DOHH2 (cell line): Measurements from ENCODE around the gene ASIC1.

Experiments
- H3F3A ChIP-seq: fragments of 200-600 bp; sonication (generic), shearing (Covaris generic); 2 replicates; pipeline ENCODE4 v1.6.0; 2016; ENCODE audit warnings: antibody characterized with exemption, mild to moderate bottlenecking; ENCODE audit not compliant: control insufficient read depth, insufficient read depth
- H3K27ac ChIP-seq: fragments of 200-600 bp; sonication (generic); 2 replicates; pipeline ENCODE4 v1.5.1; 2014; ENCODE audit warnings: low read depth, mild to moderate bottlenecking, low read length, moderate library complexity
- H3K27me3 ChIP-seq: fragments of 200-600 bp; sonication (generic); 2 replicates; pipeline ENCODE4 v1.6.1; 2014; ENCODE audit warnings: mild to moderate bottlenecking, low read length, mixed read lengths; ENCODE audit not compliant: control insufficient read depth
- H3K36me3 ChIP-seq: fragments of 200-600 bp; sonication (generic); 2 replicates; pipeline ENCODE4 v1.6.1; 2014; ENCODE audit warnings: mild to moderate bottlenecking, low read length, moderate library complexity, mixed read lengths; ENCODE audit not compliant: control insufficient read depth
- H3K4me1 ChIP-seq: fragments of 200-600 bp; sonication (generic); 2 replicates; pipeline ENCODE4 v1.6.1; 2014; ENCODE audit warnings: mild to moderate bottlenecking, low read length, mixed read lengths; ENCODE audit not compliant: control insufficient read depth
- H3K4me2 ChIP-seq: fragments of 200-600 bp; sonication (generic); 2 replicates; pipeline ENCODE4 v1.6.0; 2014; ENCODE audit warnings: mild to moderate bottlenecking, low read length, moderate library complexity
- H3K4me3 ChIP-seq: fragments of 200-600 bp; sonication (generic); 2 replicates; pipeline ENCODE4 v1.5.1; 2014; ENCODE audit warnings: mild to moderate bottlenecking, low read length, mixed read lengths
- H3K79me2 ChIP-seq: fragments of 200-600 bp; sonication (generic); 2 replicates; pipeline ENCODE4 v1.6.1; 2014; ENCODE audit warnings: mild to moderate bottlenecking, low read length, mixed read lengths; ENCODE audit not compliant: control insufficient read depth
- H3K9me2 ChIP-seq: fragments of 200-600 bp; sonication (generic); replicated peaks from 2 replicates; pipeline ENCODE4 v1.6.1; 2014; ENCODE audit warnings: mild to moderate bottlenecking, low read length, mixed read lengths; ENCODE audit not compliant: control insufficient read depth
- H3K9me3 ChIP-seq: fragments of 200-600 bp; sonication (generic); 2 replicates; pipeline ENCODE4 v1.6.1; 2014; ENCODE audit warnings: antibody characterized with exemption, low read length, mixed read lengths; ENCODE audit not compliant: control insufficient read depth, insufficient read depth
- H4K20me1 ChIP-seq: fragments of 200-600 bp; sonication (generic); 2 replicates; pipeline ENCODE4 v1.6.0; 2014; ENCODE audit warnings: low read depth, mild to moderate bottlenecking, antibody characterized with exemption, low read length, moderate library complexity; ENCODE audit not compliant: control insufficient read depth, insufficient read depth
- EZH2phosphoT487 ChIP-seq: fragments of 200-600 bp; sonication (generic); IDR thresholded peaks from 2 replicates; pipeline ENCODE4 v1.6.1; 2017; ENCODE audit warnings: borderline replicate concordance, mild to moderate bottlenecking, antibody characterized with exemption, low read length, moderate library complexity, mixed read lengths
- TF ChIP-seq, protein P1 (sequence below): fragments of 200-600 bp; sonication (generic); IDR thresholded peaks from one replicate; pipeline ENCODE4 v1.5.1; 2014; ENCODE audit warnings: antibody characterized with exemption, mild to moderate bottlenecking, low read depth, low read length; ENCODE audit not compliant: poor library complexity, severe bottlenecking

ASIC1 gene

GRCh38 chr12:50057000-50057841 lies at the start of gene ASIC1:
ASIC1 (plus strand) TSS chr12:50057596; CDS start chr12:50058767, 1,171 bp downstream.
- no peak within 1 kb of the TSS for H3K27ac ChIP-seq
- H3K79me2 ChIP-seq, result no peaks in the 10 kb centered on the region
- peak within 1 kb of the TSS; percentile 71 for H3K4me2 ChIP-seq
- H3K27me3 ChIP-seq, result peaks cover 68% of the 10 kb centered on the region
- H3F3A ChIP-seq, result no peaks in the 10 kb centered on the region
- 0 out of 2 replicates have a peak, but pooled peaks cover 4% of the 10 kb centered on the region for H4K20me1 ChIP-seq
- TF ChIP-seq, protein P1, sequence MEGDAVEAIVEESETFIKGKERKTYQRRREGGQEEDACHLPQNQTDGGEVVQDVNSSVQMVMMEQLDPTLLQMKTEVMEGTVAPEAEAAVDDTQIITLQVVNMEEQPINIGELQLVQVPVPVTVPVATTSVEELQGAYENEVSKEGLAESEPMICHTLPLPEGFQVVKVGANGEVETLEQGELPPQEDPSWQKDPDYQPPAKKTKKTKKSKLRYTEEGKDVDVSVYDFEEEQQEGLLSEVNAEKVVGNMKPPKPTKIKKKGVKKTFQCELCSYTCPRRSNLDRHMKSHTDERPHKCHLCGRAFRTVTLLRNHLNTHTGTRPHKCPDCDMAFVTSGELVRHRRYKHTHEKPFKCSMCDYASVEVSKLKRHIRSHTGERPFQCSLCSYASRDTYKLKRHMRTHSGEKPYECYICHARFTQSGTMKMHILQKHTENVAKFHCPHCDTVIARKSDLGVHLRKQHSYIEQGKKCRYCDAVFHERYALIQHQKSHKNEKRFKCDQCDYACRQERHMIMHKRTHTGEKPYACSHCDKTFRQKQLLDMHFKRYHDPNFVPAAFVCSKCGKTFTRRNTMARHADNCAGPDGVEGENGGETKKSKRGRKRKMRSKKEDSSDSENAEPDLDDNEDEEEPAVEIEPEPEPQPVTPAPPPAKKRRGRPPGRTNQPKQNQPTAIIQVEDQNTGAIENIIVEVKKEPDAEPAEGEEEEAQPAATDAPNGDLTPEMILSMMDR, result no peak
- peak; percentile 78; the same call in 1 of the 2 replicates for TF ChIP-seq EZH2phosphoT487
- H3K4me3 ChIP-seq, result peak within 1 kb of the TSS; percentile 70
- H3K4me1 ChIP-seq, result peaks cover 36% of the 10 kb centered on the region
- no peaks in the 10 kb centered on the region for H3K9me3 ChIP-seq
- no peaks in the 10 kb centered on the region for H3K36me3 ChIP-seq
- H3K9me2 ChIP-seq, result no peaks in the 10 kb centered on the region

DNA sequence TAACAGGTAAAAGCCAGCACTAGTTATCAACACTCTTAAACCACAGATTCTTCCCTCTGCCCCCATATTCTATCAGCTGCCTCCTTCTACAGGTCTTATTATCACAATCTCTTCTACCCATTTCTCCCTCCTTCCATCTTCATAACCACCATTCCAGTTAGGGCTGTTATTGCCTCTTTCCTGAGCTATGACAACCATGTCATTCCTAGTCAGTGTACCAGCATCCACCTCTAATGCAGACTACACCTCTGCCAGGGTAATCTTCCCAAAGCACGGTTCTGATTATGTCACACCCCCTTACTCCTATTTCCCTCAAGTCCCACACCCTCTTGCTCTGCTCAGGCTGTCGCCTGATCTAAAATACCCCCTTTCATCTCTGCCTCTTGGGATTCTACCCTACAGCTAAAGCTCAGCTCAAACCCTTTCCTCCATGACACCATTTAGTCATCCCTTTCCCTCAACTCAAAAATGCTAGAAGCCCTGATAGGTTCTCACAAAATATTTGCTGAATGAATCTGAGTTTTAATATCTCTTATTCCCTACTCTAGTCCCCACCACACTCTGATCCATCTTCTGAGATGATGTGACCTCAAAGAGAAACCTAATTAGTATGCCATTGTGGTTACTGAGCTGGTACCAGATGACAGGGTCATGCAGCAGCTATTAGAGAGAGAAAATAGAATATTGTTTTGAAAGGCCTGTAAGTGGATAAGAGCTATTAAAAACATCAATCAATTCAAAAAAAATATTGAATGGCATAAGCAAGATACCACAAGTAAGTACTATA lies 43.8 kb upstream of the ASIC1 start:
- H3K27me3 ChIP-seq, result no peaks in the 10 kb centered on the region
- H3K4me3 ChIP-seq, result no peak overlapping the region
- no peak for TF ChIP-seq EZH2phosphoT487
- TF ChIP-seq, protein P1, result no peak
- no peaks in the 10 kb centered on the region for H3K9me3 ChIP-seq
- H3F3A ChIP-seq, result peaks cover 5% of the 10 kb centered on the region; the same call in 1 of the 2 replicates
- H3K4me2 ChIP-seq, result no peak overlapping the region
- H4K20me1 ChIP-seq, result peaks cover 4% of the 10 kb centered on the region; the same call in 1 of the 2 replicates
- H3K9me2 ChIP-seq, result no peaks in the 10 kb centered on the region
- peaks cover 65% of the 10 kb centered on the region for H3K36me3 ChIP-seq
- H3K79me2 ChIP-seq, result peaks cover 77% of the 10 kb centered on the region
- H3K27ac ChIP-seq, result no peak overlapping the region
- peaks cover 14% of the 10 kb centered on the region for H3K4me1 ChIP-seq

- TF ChIP-seq, protein P1, result no peak
- no peak for TF ChIP-seq EZH2phosphoT487
- no peak overlapping the region for H3K4me3 ChIP-seq
- no peaks in the 10 kb centered on the region for H3K9me2 ChIP-seq
- H3K9me3 ChIP-seq, result no peaks in the 10 kb centered on the region
- no peaks in the 10 kb centered on the region for H3K27me3 ChIP-seq
- peaks cover 6% of the 10 kb centered on the region for H3K4me1 ChIP-seq
- H3K27ac ChIP-seq, result no peak overlapping the region
- 0 out of 2 replicates have a peak, but pooled peaks cover 5% of the 10 kb centered on the region for H4K20me1 ChIP-seq
- peaks cover 3% of the 10 kb centered on the region; the same call in 1 of the 2 replicates for H3F3A ChIP-seq
- peaks cover 65% of the 10 kb centered on the region for H3K36me3 ChIP-seq
- H3K79me2 ChIP-seq, result peaks cover 78% of the 10 kb centered on the region
- H3K4me2 ChIP-seq, result no peak overlapping the region
Observed at GRCh38 chr12:50014342-50014741, 43.1 kb upstream of the ASIC1 start.
